ENCODE results near the gene LRRC47.

- TF ChIP-seq POU6F1 (CRISPR knock-in tag; IDR thresholded peaks at IDR 0.05; ENCODE audit: borderline replicate concordance, low read depth) (no peak), ZFP3 (CRISPR knock-in tag; IDR thresholded peaks at IDR 0.05) (no peak), ARNTL (CRISPR knock-in tag; IDR thresholded peaks at IDR 0.05; ENCODE audit: borderline replicate concordance, low read depth) (no peak), PATZ1 (CRISPR knock-in tag; IDR thresholded peaks at IDR 0.05; ENCODE audit: borderline replicate concordance) (no peak), ISL1 (CRISPR knock-in tag; IDR thresholded peaks at IDR 0.05) (no peak), ZNF70 (CRISPR knock-in tag; IDR thresholded peaks at IDR 0.05) (no peak), OSR1 (CRISPR knock-in tag; IDR thresholded peaks at IDR 0.05) (no peak), ZNF8 (CRISPR knock-in tag; IDR thresholded peaks at IDR 0.05) (no peak), ZFP30 (CRISPR knock-in tag; IDR thresholded peaks at IDR 0.05) (no peak), ESRRG (CRISPR knock-in tag; IDR thresholded peaks at IDR 0.05) (no peak), CREB5 (CRISPR knock-in tag; IDR thresholded peaks at IDR 0.05; ENCODE audit: low read depth) (no peak), BACH2 (CRISPR knock-in tag; IDR thresholded peaks at IDR 0.05; ENCODE audit: borderline replicate concordance) (no peak)
These were observed 21.3 kb downstream of the LRRC47 start for GRCh38 chr1:3774946-3775489.

Measured in SK-N-SH treated with all-trans-retinoic acid at 6 μM for 48 hours (cell line).